Left kidney (tissue), 8 donors: ENCODE measurements around the gene MEIG1. TPM values are rescaled to one million over a fixed set of nuclear protein-coding genes. Genes with fewer than 3 reads are reported as not detected.
"Not testable (repeated sequence)": the region's sequence is repeated elsewhere in the genome, so short reads cannot be mapped to it uniquely, and the experiment has no call there.

Experiments
- DNase-seq: peaks from one replicate; pipeline ENCODE4 v3.0.0-alpha.2; 2013
- long read RNA-seq, 8 donors: transcript quantifications; one replicate each; lab custom pipeline, GENCODE V29; 2026
- polyA plus RNA-seq: library from polyadenylated mRNA; unstranded; fragments of 120-200 nt; gene quantifications from one replicate; pipeline ENCODE4 v1.2.1, GENCODE V29; 2013; ENCODE audit not compliant: insufficient read length

The MEIG1 gene
- 1.4 TPM for polyA plus RNA-seq
- long read RNA-seq, donor 1, partial matches to known transcripts: 0 of 1 reads
- long read RNA-seq, donor 1, other reads (novel, unspliced or antisense): 0 of 1 reads
- long read RNA-seq, donor 2, partial matches to known transcripts: 0 of 1 reads
- long read RNA-seq, donor 2, other reads (novel, unspliced or antisense): 0 of 1 reads
- long read RNA-seq, donor 3, partial matches to known transcripts: 0 of 1 reads
- long read RNA-seq, donor 3, other reads (novel, unspliced or antisense): 0 of 1 reads
- long read RNA-seq, donor 4: 0 reads
- long read RNA-seq, donor 5, partial matches to known transcripts: 0 of 1 reads
- long read RNA-seq, donor 5, other reads (novel, unspliced or antisense): 0 of 1 reads
- long read RNA-seq, donor 6: 0 reads
- long read RNA-seq, donor 7, partial matches to known transcripts: 0 of 3 reads
- long read RNA-seq, donor 7, other reads (novel, unspliced or antisense): 0 of 3 reads
- long read RNA-seq, donor 8, partial matches to known transcripts: 0 of 1 reads
- long read RNA-seq, donor 8, other reads (novel, unspliced or antisense): 0 of 1 reads

- DNase-seq: peak; percentile 94
Observed at GRCh38 chr10:14959221-14960057, at the start of gene MEIG1. MEIG1 (plus strand) TSS chr10:14959388; CDS start chr10:14966469, 7,081 bp downstream.

- DNase-seq: no peak
Observed at GRCh38 chr10:14910953-14911352, 48.2 kb upstream of the MEIG1 start.

- no peak for DNase-seq
Observed at GRCh38 chr10:14911801-14912200, 47.4 kb upstream of the MEIG1 start.

- no peak for DNase-seq
Observed at GRCh38 chr10:14916600-14916999, 42.6 kb upstream of the MEIG1 start.

- DNase-seq: no peak
Observed at GRCh38 chr10:14917827-14918226, 41.4 kb upstream of the MEIG1 start.

- no peak for DNase-seq
Observed at GRCh38 chr10:14918964-14919363, 40.2 kb upstream of the MEIG1 start.

- DNase-seq: no peak
Observed at GRCh38 chr10:14924013-14924412, 35.2 kb upstream of the MEIG1 start.

- DNase-seq: no peak
Observed at GRCh38 chr10:14925268-14925667, 33.9 kb upstream of the MEIG1 start.

- DNase-seq: no peak
Observed at GRCh38 chr10:14926061-14926470, 33.1 kb upstream of the MEIG1 start.

GRCh38 chr10:14926722-14927416 is 32.3 kb upstream of the MEIG1 start:
- no peak for DNase-seq

- no peak for DNase-seq
Observed at GRCh38 chr10:14930610-14931009, 28.6 kb upstream of the MEIG1 start.

- DNase-seq: no peak
Observed at GRCh38 chr10:14936584-14936983, 22.6 kb upstream of the MEIG1 start.

- DNase-seq: not testable (repeated sequence)
Observed at GRCh38 chr10:14938971-14939370, 20.2 kb upstream of the MEIG1 start.

- DNase-seq: not testable (repeated sequence)
Observed at GRCh38 chr10:14942147-14942949, 16.8 kb upstream of the MEIG1 start.

- not testable (repeated sequence) for DNase-seq
Observed at GRCh38 chr10:14942950-14943338, 16.2 kb upstream of the MEIG1 start.

GRCh38 chr10:14945108-14945507 is 14.1 kb upstream of the MEIG1 start:
- no peak for DNase-seq

GRCh38 chr10:14947268-14947667 is 11.9 kb upstream of the MEIG1 start:
- no peak for DNase-seq

- DNase-seq: no peak
Observed at GRCh38 chr10:14949291-14949690, 9.9 kb upstream of the MEIG1 start.

- DNase-seq: peak; percentile 18
Observed at GRCh38 chr10:14952851-14953423, 6.3 kb upstream of the MEIG1 start.

- no peak for DNase-seq
Observed at GRCh38 chr10:14953424-14954000, 5.7 kb upstream of the MEIG1 start.
